ENCODE results near the gene CACNA1I.

DNA sequence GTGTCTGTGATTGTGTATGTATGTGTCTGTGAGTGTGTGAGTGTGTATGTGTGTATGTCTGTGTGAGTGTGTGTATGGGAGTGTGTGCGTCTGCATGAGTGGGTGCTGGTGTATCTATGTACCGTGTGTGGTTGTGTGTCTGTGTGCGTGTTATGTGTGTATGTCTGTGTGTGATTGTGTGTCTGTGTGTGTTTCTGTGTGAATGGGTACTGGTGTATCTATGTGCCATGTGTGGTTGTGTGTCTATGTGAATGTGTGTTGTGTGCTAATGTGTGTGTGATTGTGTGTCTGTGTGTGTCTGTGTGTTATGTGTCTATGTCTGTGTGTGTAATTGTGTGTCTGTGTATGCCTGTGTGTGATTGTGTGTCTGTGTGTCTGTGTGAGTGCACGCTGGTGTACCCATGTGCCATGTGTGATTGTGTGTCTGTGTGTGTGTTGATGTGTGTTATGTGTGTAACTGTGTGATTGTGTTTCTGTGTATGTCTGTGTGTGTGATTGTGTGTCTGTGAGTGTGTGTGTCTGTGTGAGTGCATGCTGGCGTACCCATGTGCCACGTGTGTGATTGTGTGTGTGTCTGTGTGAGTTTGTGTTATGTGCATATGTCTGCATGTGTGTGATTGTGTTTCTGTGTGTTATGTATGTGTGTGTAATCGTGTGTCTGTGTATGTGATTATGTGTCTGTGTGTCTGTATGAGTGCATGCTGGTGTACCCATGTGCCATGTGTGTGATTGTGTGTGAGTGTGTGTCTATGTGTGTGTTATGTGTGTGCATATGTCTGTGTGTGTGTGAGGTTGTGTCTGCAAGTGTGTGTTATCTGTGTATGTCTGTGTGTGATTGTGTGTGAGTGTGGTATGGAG lies 6.8 kb upstream of the CACNA1I start:
- no peak for TF ChIP-seq POLR2A (IDR thresholded peaks at IDR 0.05; ENCODE audit: low read depth)
- TF ChIP-seq, protein P1, sequence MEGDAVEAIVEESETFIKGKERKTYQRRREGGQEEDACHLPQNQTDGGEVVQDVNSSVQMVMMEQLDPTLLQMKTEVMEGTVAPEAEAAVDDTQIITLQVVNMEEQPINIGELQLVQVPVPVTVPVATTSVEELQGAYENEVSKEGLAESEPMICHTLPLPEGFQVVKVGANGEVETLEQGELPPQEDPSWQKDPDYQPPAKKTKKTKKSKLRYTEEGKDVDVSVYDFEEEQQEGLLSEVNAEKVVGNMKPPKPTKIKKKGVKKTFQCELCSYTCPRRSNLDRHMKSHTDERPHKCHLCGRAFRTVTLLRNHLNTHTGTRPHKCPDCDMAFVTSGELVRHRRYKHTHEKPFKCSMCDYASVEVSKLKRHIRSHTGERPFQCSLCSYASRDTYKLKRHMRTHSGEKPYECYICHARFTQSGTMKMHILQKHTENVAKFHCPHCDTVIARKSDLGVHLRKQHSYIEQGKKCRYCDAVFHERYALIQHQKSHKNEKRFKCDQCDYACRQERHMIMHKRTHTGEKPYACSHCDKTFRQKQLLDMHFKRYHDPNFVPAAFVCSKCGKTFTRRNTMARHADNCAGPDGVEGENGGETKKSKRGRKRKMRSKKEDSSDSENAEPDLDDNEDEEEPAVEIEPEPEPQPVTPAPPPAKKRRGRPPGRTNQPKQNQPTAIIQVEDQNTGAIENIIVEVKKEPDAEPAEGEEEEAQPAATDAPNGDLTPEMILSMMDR (IDR thresholded peaks at IDR 0.05): no peak
- TF ChIP-seq EP300 (IDR thresholded peaks at IDR 0.05): no peak

Measured in esophagus muscularis mucosa (tissue), 4 donors.